Immature natural killer cell (primary cell): ENCODE measurements around the gene SORL1. TPM values are rescaled to one million over a fixed set of nuclear protein-coding genes. Genes with fewer than 3 reads are reported as not detected.

ENCODE experiments used
- polyA plus RNA-seq, 3 donors: library from polyadenylated mRNA; unstranded; fragments of 300-500 nt; fragmentation: Illumina TruSeq; gene quantifications; one replicate each; pipeline ENCODE4 v1.2.3, GENCODE V29; 2021

The SORL1 gene
- polyA plus RNA-seq, 3 donors from 2014 or later: 125 to 281 (median 189) TPM

Other genes with a start within 250 kb of the SORL1 start
- 1 to 10 TPM; 3.1 to 7.2 (median 6.8) TPM for gene SC5D, start 159.5 kb upstream of the SORL1 start, polyA plus RNA-seq